ENCODE results near the gene TMEM52. TPM values are rescaled to one million over a fixed set of nuclear protein-coding genes. Genes with fewer than 3 reads are reported as not detected.

Gene TMEM52
- total RNA-seq, 4 donors from 2014 or later = 1.4 to 6.3 (median 4.2) TPM; not detected in 1

- WGBS = no CpG with 5 or more reads among the region's 21 CpGs
- no peaks in the 10 kb centered on the region for H3K27me3 ChIP-seq
Measured at GRCh38 chr1:1908506-1908791, 10.6 kb downstream of the TMEM52 start.

GRCh38 chr1:1907098-1907736, 11.9 kb downstream of the TMEM52 start:
- Histone ChIP-seq H3K27ac (replicated peaks in 1 of 4) (peak overlapping the region in 1 of 4 donors; percentile 34), H3K9me3 (no peaks in the 10 kb centered on the region), H3K4me1 (peaks cover 28 to 38% (median 34%) of the 10 kb centered on the region in 4 donors), H3K4me3 (no peak overlapping the region), H3K27me3 (no peaks in the 10 kb centered on the region), H3K36me3 (no peaks in the 10 kb centered on the region)
- 67% methylated on average over 8 of the region's 8 CpGs for WGBS
- TF ChIP-seq POLR2A (IDR thresholded peaks at IDR 0.05; ENCODE audit: low read depth) (no peak), POLR2AphosphoS5 (IDR thresholded peaks at IDR 0.05) (no peak), EP300 (IDR thresholded peaks at IDR 0.05) (no peak), CTCF (IDR thresholded peaks at IDR 0.05) (no peak)
- DNase-seq (ENCODE audit: extremely low spot score) = no peak
- intact Hi-C loops (cut with DNase I) = loop anchor here (1.0 kb wide), 1 partner anchor 129 kb away; the partner anchor contains the start of gene NADK

More at GRCh38 chr1:1908506-1908791, 10.6 kb downstream of the TMEM52 start:
- H3K27ac ChIP-seq (replicated peaks in 1 of 4) = peak overlapping the region; percentile 86 to 95 (median 92)
- H3K9me3 ChIP-seq = no peaks in the 10 kb centered on the region
- TF ChIP-seq EP300 (IDR thresholded peaks at IDR 0.05) = no peak
- no peak for TF ChIP-seq POLR2AphosphoS5 (IDR thresholded peaks at IDR 0.05)
- TF ChIP-seq POLR2A (IDR thresholded peaks at IDR 0.05; ENCODE audit: low read depth) = no peak
- no peak for TF ChIP-seq CTCF (IDR thresholded peaks at IDR 0.05)
- H3K4me3 ChIP-seq = peak overlapping the region; percentile 69 to 87 (median 78)
- H3K36me3 ChIP-seq = no peaks in the 10 kb centered on the region
- DNase-seq (ENCODE audit: extremely low spot score) = no peak
- intact Hi-C loops (cut with DNase I) = no loop called here
- peaks cover 28 to 38% (median 34%) of the 10 kb centered on the region in 4 donors for H3K4me1 ChIP-seq

GRCh38 chr1:1906185-1907097, 12.6 kb downstream of the TMEM52 start:
- Histone ChIP-seq H3K4me1 (peaks cover 28 to 38% (median 34%) of the 10 kb centered on the region in 4 donors), H3K4me3 (no peak overlapping the region), H3K9me3 (no peaks in the 10 kb centered on the region), H3K27ac (replicated peaks in 1 of 4) (peak overlapping the region; percentile 6 to 53 (median 46)), H3K36me3 (no peaks in the 10 kb centered on the region), H3K27me3 (no peaks in the 10 kb centered on the region)
- 4% methylated on average over 11 of the region's 15 CpGs for WGBS
- intact Hi-C loops (cut with DNase I) = loop anchor here (1.0 kb wide), 1 partner anchor 128 kb away; the partner anchor contains the start of gene NADK
- TF ChIP-seq CTCF (IDR thresholded peaks at IDR 0.05) (peak; percentile 86 to 97 (median 97)), POLR2AphosphoS5 (IDR thresholded peaks at IDR 0.05) (peak; percentile 61 to 78), POLR2A (IDR thresholded peaks at IDR 0.05; ENCODE audit: low read depth) (no peak)
- DNase-seq (ENCODE audit: extremely low spot score) = no peak

- WGBS = 98% methylated on average over 12 of the region's 12 CpGs
- intact Hi-C loops (cut with DNase I) = no loop called here
- TF ChIP-seq EP300 (IDR thresholded peaks at IDR 0.05) (no peak), POLR2AphosphoS5 (IDR thresholded peaks at IDR 0.05) (no peak), POLR2A (IDR thresholded peaks at IDR 0.05; ENCODE audit: low read depth) (no peak), CTCF (IDR thresholded peaks at IDR 0.05) (no peak)
Measured at GRCh38 chr1:1903224-1903623, 15.9 kb downstream of the TMEM52 start.

More at GRCh38 chr1:1903224-1903623, 15.9 kb downstream of the TMEM52 start:
- H3K4me3 ChIP-seq = no peak overlapping the region
- no peak for DNase-seq (ENCODE audit: extremely low spot score)
- peaks cover 20 to 26% (median 23%) of the 10 kb centered on the region in 4 donors for H3K4me1 ChIP-seq
- H3K27me3 ChIP-seq = no peaks in the 10 kb centered on the region
- no peaks in the 10 kb centered on the region for H3K36me3 ChIP-seq
- H3K27ac ChIP-seq (replicated peaks in 1 of 4) = no peak overlapping the region
- H3K9me3 ChIP-seq = no peaks in the 10 kb centered on the region
